Keratinocyte (primary cell): ENCODE data around the gene KHNYN. TPM values are rescaled to one million over a fixed set of nuclear protein-coding genes. Genes with fewer than 3 reads are reported as not detected.

ENCODE experiments used
- DNase-seq: peaks from one replicate; pipeline ENCODE4 v3.0.0-alpha.2; 2011; ENCODE audit warnings: low read depth, missing footprints, low spot score
- FAIRE-seq: peaks from 2 replicates; lab custom pipeline; 2011; peaks lifted over from hg19 to GRCh38; lab: Jason Lieb, UNC
- H2AFZ ChIP-seq: 2 replicates; pipeline ENCODE4 v1.6.0; 2012; ENCODE audit warnings: low read length, control low read depth, inconsistent platforms; ENCODE audit not compliant: control insufficient read depth
- H3K27ac ChIP-seq: 2 replicates; pipeline ENCODE4 v1.5.1; 2011; ENCODE audit warnings: low read length; ENCODE audit not compliant: control insufficient read depth, insufficient read depth
- H3K27me3 ChIP-seq: 3 replicates; pipeline ENCODE4 v1.6.0; 2011; ENCODE audit warnings: low read length; ENCODE audit not compliant: control insufficient read depth, insufficient read depth; ENCODE audit errors: extremely low read depth
- H3K36me3 ChIP-seq, 2 experiments: 2 replicates in 1 of 2; 3 replicates in 1 of 2; pipeline ENCODE4 v1.5.1; 2011; ENCODE audit warnings: low read length in 2 of 2, mild to moderate bottlenecking in 1 of 2; ENCODE audit not compliant: control insufficient read depth in 2 of 2, insufficient read depth in 2 of 2; ENCODE audit errors: extremely low read depth in 1 of 2
- H3K4me1 ChIP-seq: 3 replicates; pipeline ENCODE4 v1.5.1; 2011; ENCODE audit warnings: low read length; ENCODE audit not compliant: control insufficient read depth, insufficient read depth; ENCODE audit errors: extremely low read depth
- H3K4me2 ChIP-seq: 3 replicates; pipeline ENCODE4 v1.6.0; 2011; ENCODE audit warnings: low read depth, low read length; ENCODE audit not compliant: control insufficient read depth, insufficient read depth; ENCODE audit errors: extremely low read depth
- H3K4me3 ChIP-seq, 3 experiments: fragments of 200-600 bp in 1 of 3; sonication (generic) in 1 of 3; 2 replicates in 2 of 3; 3 replicates in 1 of 3; pipeline ENCODE4 v1.5.1; 2011 to 2016; ENCODE audit warnings: low read length in 3 of 3, mild to moderate bottlenecking in 3 of 3, control low read depth in 2 of 3, inconsistent platforms in 1 of 3, low read depth in 1 of 3, mixed read lengths in 1 of 3, mixed run types in 1 of 3, moderate library complexity in 1 of 3; ENCODE audit not compliant: control insufficient read depth in 2 of 3, insufficient read depth in 2 of 3; ENCODE audit errors: extremely low read depth in 1 of 3
- H3K79me2 ChIP-seq: 2 replicates; pipeline ENCODE4 v1.6.0; 2012; ENCODE audit warnings: low read length; ENCODE audit not compliant: control insufficient read depth, insufficient read depth
- H3K9ac ChIP-seq: 3 replicates; pipeline ENCODE4 v1.6.0; 2011; ENCODE audit warnings: low read length; ENCODE audit not compliant: control insufficient read depth, insufficient read depth; ENCODE audit errors: extremely low read depth
- H3K9me1 ChIP-seq: 3 replicates; pipeline ENCODE4 v1.6.0; 2011; ENCODE audit warnings: low read length; ENCODE audit not compliant: control insufficient read depth, insufficient read depth; ENCODE audit errors: extremely low read depth
- H3K9me3 ChIP-seq: 2 replicates; pipeline ENCODE4 v1.5.1; 2012; ENCODE audit warnings: low read depth, low read length; ENCODE audit not compliant: control insufficient read depth
- H4K20me1 ChIP-seq: 3 replicates; pipeline ENCODE4 v1.6.0; 2011; ENCODE audit warnings: low read length; ENCODE audit not compliant: control insufficient read depth, insufficient read depth; ENCODE audit errors: extremely low read depth
- CTCF ChIP-seq, 3 experiments: IDR thresholded peaks in 1 of 3; conservative IDR thresholded peaks in 1 of 3; optimal IDR thresholded peaks in 1 of 3; 2 replicates in 2 of 3; 3 replicates in 1 of 3; pipeline versions ENCODE3 to v1.5.1; 2011; ENCODE audit warnings: low read length in 3 of 3, mild to moderate bottlenecking in 3 of 3, moderate library complexity in 2 of 3, control low read depth in 1 of 3, inconsistent platforms in 1 of 3; ENCODE audit not compliant: insufficient read depth in 2 of 3; ENCODE audit errors: extremely low read depth in 1 of 3
- EZH2 ChIP-seq: IDR thresholded peaks from one replicate; pipeline ENCODE4 v1.6.1; 2012; ENCODE audit warnings: inconsistent platforms, mild to moderate bottlenecking, low read length, moderate library complexity
- dilution Hi-C: fragments of 300-500 bp; cut with MboI; formaldehyde crosslinking; loops from one replicate; pipeline ENCODE4 v1.7.0; 2020; ENCODE audit warnings: low sequenced_read_pairs; ENCODE audit not compliant: extremely low pct_ligation_motif_present
- polyA plus RNA-seq, 5 experiments: library from polyadenylated mRNA; depleted of rRNA in 3 of 5; stranded (reverse) in 3 of 5; stranded (forward) in 1 of 5; unstranded in 1 of 5; fragments of >200 nt; gene quantifications; 1 replicate in 1 of 5; 2 replicates in 3 of 5; 3 replicates in 1 of 5; pipeline versions ENCODE4 v1.2.1 to v1.2.3, GENCODE V29; 2011 to 2012; ENCODE audit warnings: missing spikeins in 2 of 5, low read depth in 1 of 5, low replicate concordance in 1 of 5

The KHNYN gene
- polyA plus RNA-seq, 1 donor (not counting 4 experiments of a cell fraction or from before 2014, with no cell fraction given): 26.0 TPM

GRCh38 chr14:24483604-24484252, 54.0 kb downstream of the KHNYN start:
- DNase-seq (no peak), FAIRE-seq (no peak)
- TF ChIP-seq EZH2 (no peak), CTCF (optimal IDR thresholded peaks at IDR 0.05 in 1 of 3, IDR thresholded peaks at IDR 0.05 in 1 of 3, conservative IDR thresholded peaks at IDR 0.05 in 1 of 3; ENCODE audit: extremely low read depth in 1 of 3, insufficient read depth in 2 of 3, low read length in 3 of 3) (no peak)

More at GRCh38 chr14:24483604-24484252, 54.0 kb downstream of the KHNYN start:
- H3K4me1 ChIP-seq: no peaks in the 10 kb centered on the region
- H3K27ac ChIP-seq: no peak overlapping the region
- no peak overlapping the region for H3K4me3 ChIP-seq
- H4K20me1 ChIP-seq: no peaks in the 10 kb centered on the region
- H3K9me3 ChIP-seq: no peaks in the 10 kb centered on the region
- H2AFZ ChIP-seq: no peak overlapping the region
- H3K36me3 ChIP-seq: no peaks in the 10 kb centered on the region
- H3K4me2 ChIP-seq: no peak overlapping the region
- H3K9ac ChIP-seq: no peak overlapping the region
- dilution Hi-C loops: no loop called here
- no peaks in the 10 kb centered on the region for H3K27me3 ChIP-seq
- H3K9me1 ChIP-seq: no peaks in the 10 kb centered on the region
- H3K79me2 ChIP-seq: no peaks in the 10 kb centered on the region

Other genes with a start within 250 kb of the KHNYN start
- 10.0 to 32.3 TPM (median 18.6 TPM) in 3 replicates for gene IPO4, start 241.1 kb upstream of the KHNYN start, polyA plus RNA-seq
- gene TM9SF1, start 234.5 kb upstream of the KHNYN start, polyA plus RNA-seq: 19.2 to 56.6 TPM (median 38.2 TPM) in 3 replicates
- gene TSSK4, start 224.3 kb upstream of the KHNYN start, polyA plus RNA-seq: 0.09 TPM in 1 of 3 replicates, not detected in the others
- gene CHMP4A, start 216.5 kb upstream of the KHNYN start, polyA plus RNA-seq: 48.0 to 86.6 TPM (median 54.5 TPM) in 3 replicates
- gene MDP1, start 213.9 kb upstream of the KHNYN start, polyA plus RNA-seq: 7.0 to 7.5 TPM (median 7.3 TPM) in 3 replicates
- gene NEDD8, start 197.6 kb upstream of the KHNYN start, polyA plus RNA-seq: 458 to 509 TPM (median 499 TPM) in 3 replicates
- gene GMPR2, start 197.0 kb upstream of the KHNYN start, polyA plus RNA-seq: 84.1 to 90.0 TPM (median 84.6 TPM) in 3 replicates
- 43.5 to 107 TPM (median 54.3 TPM) in 3 replicates for gene TINF2, start 187.3 kb upstream of the KHNYN start, polyA plus RNA-seq
- 13.5 to 77.5 TPM (median 16.1 TPM) in 3 replicates for gene TGM1, start 166.8 kb upstream of the KHNYN start, polyA plus RNA-seq
- 29.0 to 47.2 TPM (median 40.9 TPM) in 3 replicates for gene RABGGTA, start 158.4 kb upstream of the KHNYN start, polyA plus RNA-seq
- gene DHRS1, start 130.2 kb upstream of the KHNYN start, polyA plus RNA-seq: 65.1 to 130 TPM (median 75.0 TPM) in 3 replicates
- gene NOP9, start 130.1 kb upstream of the KHNYN start, polyA plus RNA-seq: 16.5 to 25.3 TPM (median 19.9 TPM) in 3 replicates
- gene CIDEB, start 122.0 kb upstream of the KHNYN start, polyA plus RNA-seq: 2.4 to 3.7 TPM (median 2.6 TPM) in 3 replicates
- gene LTB4R2, start 119.8 kb upstream of the KHNYN start, polyA plus RNA-seq: 5.4 to 13.4 TPM (median 7.9 TPM) in 3 replicates
- 8.6 to 20.4 TPM (median 14.6 TPM) in 3 replicates for gene LTB4R, start 118.5 kb upstream of the KHNYN start, polyA plus RNA-seq
- gene ADCY4, start 94.9 kb upstream of the KHNYN start, polyA plus RNA-seq: 0.21 to 0.44 TPM (median 0.23 TPM) in 3 replicates
- 7.3 to 10.7 TPM (median 8.0 TPM) in 3 replicates for gene RIPK3, start 90.0 kb upstream of the KHNYN start, polyA plus RNA-seq
- 0.69 to 2.2 TPM (median 0.92 TPM) in 3 replicates for gene NFATC4, start 61.8 kb upstream of the KHNYN start, polyA plus RNA-seq
- 4.9 to 9.0 TPM (median 6.5 TPM) in 3 replicates for gene NYNRIN, start 31.0 kb upstream of the KHNYN start, polyA plus RNA-seq
- gene CBLN3, start 286 bp upstream of the KHNYN start, polyA plus RNA-seq: 1.1 to 1.8 TPM (median 1.6 TPM) in 3 replicates
- 25.3 to 31.1 TPM (median 27.4 TPM) in 3 replicates for gene SDR39U1, start 12.8 kb downstream of the KHNYN start, polyA plus RNA-seq
- gene CMA1, start 78.3 kb downstream of the KHNYN start, polyA plus RNA-seq: not detected in 3 replicates
- gene CTSG, start 146.3 kb downstream of the KHNYN start, polyA plus RNA-seq: not detected in 3 replicates
- gene GZMH, start 179.7 kb downstream of the KHNYN start, polyA plus RNA-seq: 0.14 TPM in 1 of 3 replicates, not detected in the others
- gene GZMB, start 204.2 kb downstream of the KHNYN start, polyA plus RNA-seq: 0.08 TPM in 1 of 3 replicates, not detected in the others